Cardiac muscle cell (in vitro differentiated cells and primary cell): ENCODE measurements around the gene ZNF319. TPM values are rescaled to one million over a fixed set of nuclear protein-coding genes. Genes with fewer than 3 reads are reported as not detected.
A peak's percentile ranks its signal among the peaks of the same experiment; 100 is the strongest.

Experiments used
- DNase-seq, 2 donors: peaks; one replicate each; pipeline versions ENCODE4 v3.0.0 to v3.0.0-alpha.2; 2010 to 2017; ENCODE audit warnings: low read depth in 1 of 2, low spot score in 1 of 2
- H3K27ac ChIP-seq: fragments of 200-600 bp; sonication (generic); 2 replicates; pipeline ENCODE4 v1.5.1; 2016
- H3K27me3 ChIP-seq: fragments of 200-600 bp; sonication (generic); 2 replicates; pipeline ENCODE4 v1.6.0; 2016; ENCODE audit warnings: control low read depth
- H3K36me3 ChIP-seq: fragments of 200-600 bp; sonication (generic); 2 replicates; pipeline ENCODE4 v1.5.1; 2016; ENCODE audit warnings: control low read depth
- H3K4me1 ChIP-seq: fragments of 200-600 bp; sonication (generic); 2 replicates; pipeline ENCODE4 v1.8.1; 2017; ENCODE audit warnings: low read depth, mild to moderate bottlenecking, mixed run types
- H3K4me3 ChIP-seq: fragments of 200-600 bp; sonication (generic); 2 replicates; pipeline ENCODE4 v1.5.1; 2016; ENCODE audit warnings: mild to moderate bottlenecking
- H3K9me3 ChIP-seq: fragments of 200-600 bp; sonication (generic); 2 replicates; pipeline ENCODE4 v1.5.1; 2017; ENCODE audit warnings: low read depth, mild to moderate bottlenecking, control low read depth
- CTCF ChIP-seq: IDR thresholded peaks from 2 replicates; pipeline ENCODE4 v1.5.1; 2012; ENCODE audit warnings: low read depth, mild to moderate bottlenecking, low read length
- polyA plus RNA-seq: library from polyadenylated mRNA; unstranded; fragments of >200 nt; fragmentation: Nextera tagmentation; extraction: Ambion mirVana; gene quantifications from 2 replicates; pipeline ENCODE4 v1.2.1, GENCODE V29; 2016
- total RNA-seq: library from RNA; depleted of rRNA; stranded (reverse); fragments of >200 nt; gene quantifications from 2 replicates; pipeline ENCODE4 v1.2.3, GENCODE V29; 2016

The ZNF319 gene
- total and polyA plus RNA-seq, 2 experiments from 2014 or later = 12.3 to 12.4 TPM

DNA sequence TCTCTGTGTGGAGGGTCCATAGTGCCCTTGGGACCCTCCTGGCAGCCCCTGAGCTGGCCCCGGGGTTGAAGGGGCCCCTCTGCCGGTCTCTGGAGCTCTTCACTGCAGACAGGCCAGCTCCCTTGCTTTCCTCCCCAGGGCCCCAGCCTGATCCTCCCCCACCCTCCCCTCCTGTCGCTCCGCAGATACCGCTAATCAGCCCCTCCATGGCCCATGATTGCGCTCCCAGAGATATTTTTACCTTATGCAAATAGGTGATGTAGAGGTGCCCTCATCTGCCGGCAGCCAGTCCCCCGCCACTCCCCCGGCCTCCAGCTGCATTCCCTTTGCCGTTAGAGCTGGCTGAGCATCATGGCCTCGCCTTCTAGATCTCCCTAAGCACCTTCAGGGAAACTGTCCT is 34.3 kb upstream of the ZNF319 start:
- Histone ChIP-seq H3K4me1 (peaks cover 77% of the 10 kb centered on the region), H3K4me3 (no peak overlapping the region), H3K27me3 (no peaks in the 10 kb centered on the region), H3K27ac (peak overlapping the region; percentile 94), H3K36me3 (peaks cover 16% of the 10 kb centered on the region), H3K9me3 (no peaks in the 10 kb centered on the region)
- DNase-seq = peak in 1 of 2 donors; percentile 85
- no peak for TF ChIP-seq CTCF

DNA sequence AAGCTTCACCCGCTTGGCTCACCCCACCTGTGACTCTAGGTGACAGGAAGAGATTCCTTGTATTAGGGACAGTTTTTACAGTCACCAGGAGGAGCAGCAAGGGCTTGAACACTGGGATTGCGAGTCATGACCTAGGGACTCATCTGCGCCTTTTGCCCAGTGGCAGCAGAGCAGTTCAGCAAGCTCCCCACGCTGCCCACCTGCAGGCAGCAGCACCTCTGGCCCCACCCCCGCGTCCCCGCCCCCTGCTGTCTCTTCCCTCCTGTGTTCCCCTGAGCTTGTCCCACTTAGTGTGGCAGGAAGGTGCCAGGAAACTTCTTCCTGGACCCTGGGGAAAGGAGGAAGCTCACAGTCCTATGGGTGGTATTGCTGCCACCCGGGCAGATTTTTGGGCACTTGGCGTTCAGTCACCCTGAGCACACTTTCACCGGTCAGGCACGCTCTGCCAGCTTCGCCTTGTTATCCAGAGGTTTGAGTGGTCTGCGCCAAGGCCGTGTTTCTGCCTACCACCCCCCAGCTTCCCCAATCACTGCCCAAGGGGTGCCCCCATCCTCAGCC is 33.7 kb upstream of the ZNF319 start:
- peaks cover 11% of the 10 kb centered on the region for H3K36me3 ChIP-seq
- DNase-seq = no peak
- no peak for TF ChIP-seq CTCF
- peak overlapping the region; percentile 94 for H3K27ac ChIP-seq
- peaks cover 82% of the 10 kb centered on the region for H3K4me1 ChIP-seq
- no peak overlapping the region for H3K4me3 ChIP-seq
- H3K27me3 ChIP-seq = no peaks in the 10 kb centered on the region
- no peaks in the 10 kb centered on the region for H3K9me3 ChIP-seq

GRCh38 chr16:58032710-58033293 is 32.3 kb upstream of the ZNF319 start:
- peak; percentile 52 to 96 for DNase-seq
- no peaks in the 10 kb centered on the region for H3K9me3 ChIP-seq
- H3K4me3 ChIP-seq = peak overlapping the region; percentile 5
- peaks cover 93% of the 10 kb centered on the region for H3K4me1 ChIP-seq
- H3K27me3 ChIP-seq = no peaks in the 10 kb centered on the region
- TF ChIP-seq CTCF = no peak
- H3K27ac ChIP-seq = peak overlapping the region; percentile 94
- H3K36me3 ChIP-seq = no peaks in the 10 kb centered on the region

DNA sequence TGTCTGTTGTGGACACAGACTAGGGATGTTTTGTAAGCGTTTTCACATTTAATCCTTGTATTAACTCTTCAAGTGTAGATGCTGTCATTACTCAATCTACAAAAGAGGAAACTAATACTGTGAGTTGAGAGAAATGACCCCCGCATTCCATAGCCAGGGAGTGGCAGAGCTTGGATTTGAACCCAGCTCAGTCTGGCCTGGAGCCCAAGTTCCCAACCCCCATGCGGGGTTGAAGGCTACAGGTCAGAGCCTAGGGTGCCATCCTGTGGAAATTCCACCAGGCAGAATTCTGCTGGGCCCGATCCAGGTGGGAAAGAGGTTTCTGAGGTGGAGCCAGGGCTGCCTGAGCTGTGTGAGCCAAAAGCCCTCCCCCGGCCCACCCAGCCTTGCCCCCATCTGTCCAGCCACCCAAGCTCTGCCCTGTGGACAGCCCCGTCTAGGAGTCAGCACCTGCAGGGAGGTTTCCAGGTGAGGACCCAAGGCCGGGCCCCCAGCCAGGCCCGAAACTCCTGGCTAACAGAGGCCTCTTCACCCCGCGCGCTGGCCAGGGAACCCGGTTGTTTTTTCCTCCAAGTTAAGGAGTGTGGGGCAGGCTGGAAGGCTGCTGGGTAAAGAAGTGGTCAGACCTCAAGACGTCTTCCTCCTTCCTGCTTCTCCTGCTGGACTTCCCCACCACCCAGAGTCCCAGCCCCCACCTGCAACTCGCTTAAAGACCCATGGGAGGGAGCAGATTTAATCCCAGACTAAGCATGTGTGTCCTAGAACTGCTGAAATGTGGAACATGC is 30.7 kb upstream of the ZNF319 start:
- Histone ChIP-seq H3K9me3 (no peaks in the 10 kb centered on the region), H3K27ac (peak overlapping the region; percentile 93), H3K36me3 (no peaks in the 10 kb centered on the region), H3K4me3 (no peak overlapping the region), H3K4me1 (peaks cover 79% of the 10 kb centered on the region), H3K27me3 (no peaks in the 10 kb centered on the region)
- no peak for TF ChIP-seq CTCF
- no peak for DNase-seq

GRCh38 chr16:58030136-58030840 is 29.8 kb upstream of the ZNF319 start:
- no peak for DNase-seq
- H3K4me1 ChIP-seq = peaks cover 70% of the 10 kb centered on the region

More at GRCh38 chr16:58030136-58030840, 29.8 kb upstream of the ZNF319 start:
- Histone ChIP-seq H3K4me3 (no peak overlapping the region), H3K27me3 (no peaks in the 10 kb centered on the region), H3K27ac (peak overlapping the region; percentile 93), H3K9me3 (no peaks in the 10 kb centered on the region), H3K36me3 (no peaks in the 10 kb centered on the region)
- no peak for TF ChIP-seq CTCF
